Neural cell (in vitro differentiated cells): ENCODE measurements around the gene EEPD1. TPM values are rescaled to one million over a fixed set of nuclear protein-coding genes. Genes with fewer than 3 reads are reported as not detected.

Experiments used
- H2AFZ ChIP-seq: fragments of 200-600, 300-800 bp; sonication (generic), shearing (Covaris generic); 2 replicates; pipeline ENCODE4 v1.6.0; 2014; ENCODE audit warnings: low read depth, mild to moderate bottlenecking, antibody characterized with exemption, low read length, moderate library complexity
- H3F3A ChIP-seq: fragments of 200-600 bp; shearing (Covaris generic); 2 replicates; pipeline ENCODE4 v1.6.1; 2016; ENCODE audit warnings: mild to moderate bottlenecking, moderate library complexity, mixed read lengths, antibody characterized with exemption, low read length; ENCODE audit not compliant: insufficient read depth, poor library complexity, severe bottlenecking
- H3K27ac ChIP-seq: fragments of 200-600, 300-800 bp; sonication (generic), shearing (Covaris generic); 2 replicates; pipeline ENCODE4 v1.5.1; 2014; ENCODE audit warnings: mild to moderate bottlenecking, low read length, moderate library complexity
- H3K27me3 ChIP-seq: fragments of 300-800, 200-600 bp; sonication (generic), shearing (Covaris generic); 2 replicates; pipeline ENCODE4 v1.6.0; 2014; ENCODE audit warnings: mild to moderate bottlenecking, low read depth, low read length, moderate library complexity; ENCODE audit not compliant: insufficient read depth
- H3K36me3 ChIP-seq: fragments of 300-800, 200-600 bp; sonication (generic), shearing (Covaris generic); 2 replicates; pipeline ENCODE4 v1.5.1; 2014; ENCODE audit warnings: mild to moderate bottlenecking, antibody characterized with exemption, low read length, moderate library complexity; ENCODE audit not compliant: insufficient read depth
- H3K4me2 ChIP-seq: fragments of 300-800, 200-600 bp; sonication (generic), shearing (Covaris generic); 2 replicates; pipeline ENCODE4 v1.6.0; 2014; ENCODE audit warnings: mild to moderate bottlenecking, low read length
- H3K4me3 ChIP-seq: fragments of 300-800, 200-600 bp; sonication (generic), shearing (Covaris generic); 2 replicates; pipeline ENCODE4 v1.5.1; 2014; ENCODE audit warnings: mild to moderate bottlenecking, low read length, moderate library complexity
- H3K79me2 ChIP-seq: fragments of 200-600 bp; shearing (Covaris generic); replicated peaks from 2 replicates; pipeline ENCODE4 v1.6.0; 2014; ENCODE audit warnings: mild to moderate bottlenecking, low read length, moderate library complexity; ENCODE audit not compliant: insufficient read depth
- H3K9ac ChIP-seq: fragments of 300-800, 200-600 bp; sonication (generic), shearing (Covaris generic); 2 replicates; pipeline ENCODE4 v1.6.1; 2016; ENCODE audit warnings: mild to moderate bottlenecking, low read length, mixed read lengths
- H3K9me2 ChIP-seq: fragments of 200-600 bp; shearing (Covaris generic); 2 replicates; pipeline ENCODE4 v1.6.1; 2016; ENCODE audit warnings: mild to moderate bottlenecking, low read length, mixed read lengths; ENCODE audit not compliant: insufficient read depth
- H3K9me3 ChIP-seq: fragments of 200-600, 300-800 bp; sonication (generic), shearing (Covaris generic); 2 replicates; pipeline ENCODE4 v1.6.1; 2016; ENCODE audit warnings: mild to moderate bottlenecking, mixed run types, low read length, moderate library complexity, mixed read lengths
- H4K20me1 ChIP-seq: fragments of 200-600 bp; shearing (Covaris generic); 2 replicates; pipeline ENCODE4 v1.6.1; 2016; ENCODE audit warnings: mild to moderate bottlenecking, mixed run types; ENCODE audit not compliant: insufficient read depth
- CTCF ChIP-seq: fragments of 450-650 bp; IDR thresholded peaks from 2 replicates; pipeline ENCODE4 v1.5.1; 2014; ENCODE audit warnings: antibody characterized with exemption, mild to moderate bottlenecking, moderate library complexity; ENCODE audit not compliant: poor library complexity, severe bottlenecking
- EP300 ChIP-seq: fragments of 450-650 bp; conservative IDR thresholded peaks from 2 replicates; pipeline ENCODE4 v1.6.1; 2014; ENCODE audit warnings: antibody characterized with exemption, mild to moderate bottlenecking, moderate library complexity; ENCODE audit not compliant: poor library complexity, severe bottlenecking
- EZH2 ChIP-seq: fragments of 200-600, 300-800 bp; shearing (Covaris generic), sonication (generic); IDR thresholded peaks from 2 replicates; pipeline ENCODE4 v1.6.1; 2014; ENCODE audit warnings: antibody characterized with exemption, low read length, borderline replicate concordance, mild to moderate bottlenecking; ENCODE audit not compliant: insufficient read depth, poor library complexity, severe bottlenecking
- MXI1 ChIP-seq: fragments of 450-650 bp; conservative IDR thresholded peaks from 2 replicates; pipeline ENCODE4 v1.6.1; 2014; ENCODE audit warnings: antibody characterized with exemption, mild to moderate bottlenecking; ENCODE audit not compliant: poor library complexity, severe bottlenecking
- POLR2AphosphoS5 ChIP-seq: IDR thresholded peaks from 2 replicates; pipeline ENCODE4 v1.6.1; 2012
- RAD21 ChIP-seq: fragments of 450-650 bp; conservative IDR thresholded peaks from 2 replicates; pipeline ENCODE4 v1.6.1; 2014; ENCODE audit warnings: antibody characterized with exemption, mild to moderate bottlenecking, moderate library complexity
- REST ChIP-seq: IDR thresholded peaks from 2 replicates; pipeline ENCODE4 v1.6.1; 2012; ENCODE audit warnings: borderline replicate concordance
- SMC3 ChIP-seq: fragments of 450-650 bp; conservative IDR thresholded peaks from 2 replicates; pipeline ENCODE4 v1.6.1; 2014; ENCODE audit warnings: antibody characterized with exemption, mild to moderate bottlenecking, moderate library complexity; ENCODE audit not compliant: poor library complexity
- TAF1 ChIP-seq: IDR thresholded peaks from 2 replicates; pipeline ENCODE4 v1.6.1; 2012; ENCODE audit warnings: low read depth
- polyA plus RNA-seq: library from polyadenylated mRNA; depleted of rRNA; stranded (reverse); fragments of >200 nt; gene quantifications from 2 replicates; pipeline ENCODE4 v1.2.3, GENCODE V29; 2014

Gene EEPD1
- polyA plus RNA-seq, 1 donor from 2014 or later: 4.2 TPM

GRCh38 chr7:36175886-36176285 is 22.8 kb downstream of the EEPD1 start:
- H3K9ac ChIP-seq: no peak overlapping the region
- H4K20me1 ChIP-seq: no peaks in the 10 kb centered on the region
- H3F3A ChIP-seq: no peaks in the 10 kb centered on the region
- H3K4me3 ChIP-seq: no peak overlapping the region
- H3K27me3 ChIP-seq: no peaks in the 10 kb centered on the region
- no peaks in the 10 kb centered on the region for H3K79me2 ChIP-seq
- no peak overlapping the region for H3K4me2 ChIP-seq
- no peak overlapping the region for H3K27ac ChIP-seq
- H3K9me2 ChIP-seq: no peaks in the 10 kb centered on the region
- H3K9me3 ChIP-seq: no peaks in the 10 kb centered on the region
- no peak overlapping the region for H2AFZ ChIP-seq
- H3K36me3 ChIP-seq: no peaks in the 10 kb centered on the region
- TF ChIP-seq RAD21 (no peak), CTCF (no peak), POLR2AphosphoS5 (no peak), EZH2 (no peak), EP300 (no peak), TAF1 (no peak), SMC3 (no peak), MXI1 (no peak), REST (no peak)

GRCh38 chr7:36176697-36177096 is 23.6 kb downstream of the EEPD1 start:
- TF ChIP-seq SMC3 (no peak), TAF1 (no peak), POLR2AphosphoS5 (no peak), RAD21 (no peak), EP300 (no peak), MXI1 (no peak), EZH2 (no peak), REST (no peak), CTCF (no peak)
- Histone ChIP-seq H3K9ac (no peak overlapping the region), H3K27ac (no peak overlapping the region), H3K4me3 (no peak overlapping the region), H3K9me3 (no peaks in the 10 kb centered on the region), H3F3A (no peaks in the 10 kb centered on the region), H4K20me1 (no peaks in the 10 kb centered on the region), H2AFZ (no peak overlapping the region), H3K4me2 (no peak overlapping the region), H3K36me3 (no peaks in the 10 kb centered on the region), H3K27me3 (no peaks in the 10 kb centered on the region), H3K79me2 (no peaks in the 10 kb centered on the region), H3K9me2 (no peaks in the 10 kb centered on the region)
